ENCODE measurements around the gene ZFP91.

Gene ZFP91

GRCh38 chr11:58636587-58636986 lies 57.7 kb downstream of the ZFP91 start:
- no peak for DNase-seq

- no peak for DNase-seq
Observed at GRCh38 chr11:58637371-58637770, 58.5 kb downstream of the ZFP91 start.

- no peak for DNase-seq
Observed at GRCh38 chr11:58639103-58639502, 60.2 kb downstream of the ZFP91 start.

GRCh38 chr11:58639669-58640068 lies 60.8 kb downstream of the ZFP91 start:
- no peak for DNase-seq

GRCh38 chr11:58640386-58641023 lies 61.6 kb downstream of the ZFP91 start:
- DNase-seq = no peak

GRCh38 chr11:58641341-58641740 lies 62.5 kb downstream of the ZFP91 start:
- DNase-seq = no peak

- no peak for DNase-seq
Observed at GRCh38 chr11:58641803-58642581, 63.1 kb downstream of the ZFP91 start.

GRCh38 chr11:58645854-58646253 lies 67.0 kb downstream of the ZFP91 start:
- DNase-seq = no peak

GRCh38 chr11:58647141-58647699 lies 68.4 kb downstream of the ZFP91 start:
- DNase-seq = no peak

GRCh38 chr11:58647866-58648265 lies 69.0 kb downstream of the ZFP91 start:
- no peak for DNase-seq

GRCh38 chr11:58649623-58650022 lies 70.8 kb downstream of the ZFP91 start:
- DNase-seq = no peak

- DNase-seq = no peak
Observed at GRCh38 chr11:58650496-58650895, 71.6 kb downstream of the ZFP91 start.

GRCh38 chr11:58652726-58653280 lies 73.9 kb downstream of the ZFP91 start:
- DNase-seq = no peak

GRCh38 chr11:58654079-58654907 lies 75.4 kb downstream of the ZFP91 start:
- peak; percentile 71 to 75 for DNase-seq

- no peak for DNase-seq
Observed at GRCh38 chr11:58654908-58655296, 76.0 kb downstream of the ZFP91 start.

GRCh38 chr11:58656348-58656747 lies 77.5 kb downstream of the ZFP91 start:
- no peak for DNase-seq

- no peak for DNase-seq
Observed at GRCh38 chr11:58658623-58659022, 79.8 kb downstream of the ZFP91 start.

GRCh38 chr11:58659404-58659803 lies 80.5 kb downstream of the ZFP91 start:
- DNase-seq = no peak

GRCh38 chr11:58659910-58660570 lies 81.2 kb downstream of the ZFP91 start:
- DNase-seq = no peak

Data from activated CD4-positive, alpha-beta T cell treated with anti-CD3 and anti-CD28 coated beads, Interleukin-2, amount 50 U/mL, for 4 hours (primary cell).